Effector CD4-positive, alpha-beta T cell (primary cell): ENCODE results near the gene CCZ1B.
"Not testable (repeated sequence)": the region's sequence is repeated elsewhere in the genome, so short reads cannot be mapped to it uniquely, and the experiment has no call there.

Source experiments
- DNase-seq: peaks from one replicate; pipeline ENCODE4 v3.0.0-alpha.2; 2020

Gene CCZ1B

GRCh38 chr7:6830026-6830425, 4.0 kb upstream of the CCZ1B start:
- DNase-seq: not testable (repeated sequence)

DNA sequence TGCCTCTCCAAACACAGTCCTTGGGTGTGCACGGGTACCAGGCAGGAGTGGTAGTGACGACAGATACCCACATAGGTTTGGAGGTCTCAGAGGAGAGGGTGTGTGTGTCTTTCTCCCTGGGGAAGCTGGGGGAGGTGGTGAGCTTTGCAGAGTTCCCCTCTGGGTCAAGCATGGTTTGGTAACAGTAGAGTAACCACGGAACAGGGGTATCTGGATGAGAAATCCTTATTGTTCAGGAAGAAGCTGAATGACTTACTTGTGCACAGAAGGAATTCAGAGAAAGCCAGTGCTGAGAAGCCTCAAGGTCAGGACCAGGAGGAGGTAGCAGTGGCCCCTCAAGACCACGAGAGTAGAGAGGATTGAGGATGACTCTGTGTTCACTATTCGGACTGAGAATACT, 3.5 kb upstream of the CCZ1B start:
- DNase-seq: not testable (repeated sequence)

GRCh38 chr7:6827180-6827579, 1.1 kb upstream of the CCZ1B start:
- not testable (repeated sequence) for DNase-seq

- not testable (repeated sequence) for DNase-seq
Measured at GRCh38 chr7:6825236-6826125, 594 bp downstream of the CCZ1B start.

DNA sequence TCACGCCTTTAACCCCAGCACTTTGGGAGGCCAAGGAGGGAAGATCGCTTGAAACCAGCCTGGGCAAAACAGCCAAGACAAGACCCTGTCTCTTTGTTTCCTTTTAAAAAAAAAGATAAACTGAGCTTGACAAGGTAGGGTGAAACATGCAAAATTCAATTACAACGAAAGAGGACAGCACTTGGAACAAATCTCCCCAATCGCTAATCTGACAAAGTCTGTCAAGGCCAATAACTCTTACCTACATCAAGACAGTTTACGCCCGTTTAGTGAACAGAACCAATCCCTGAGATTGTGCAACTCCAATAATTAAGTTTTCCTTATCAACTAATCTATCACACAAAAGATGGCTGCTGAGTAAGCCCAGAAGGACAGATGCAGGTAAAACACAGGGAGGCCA, 4.5 kb downstream of the CCZ1B start:
- not testable (repeated sequence) for DNase-seq

GRCh38 chr7:6815470-6815869, 10.6 kb downstream of the CCZ1B start:
- not testable (repeated sequence) for DNase-seq

DNA sequence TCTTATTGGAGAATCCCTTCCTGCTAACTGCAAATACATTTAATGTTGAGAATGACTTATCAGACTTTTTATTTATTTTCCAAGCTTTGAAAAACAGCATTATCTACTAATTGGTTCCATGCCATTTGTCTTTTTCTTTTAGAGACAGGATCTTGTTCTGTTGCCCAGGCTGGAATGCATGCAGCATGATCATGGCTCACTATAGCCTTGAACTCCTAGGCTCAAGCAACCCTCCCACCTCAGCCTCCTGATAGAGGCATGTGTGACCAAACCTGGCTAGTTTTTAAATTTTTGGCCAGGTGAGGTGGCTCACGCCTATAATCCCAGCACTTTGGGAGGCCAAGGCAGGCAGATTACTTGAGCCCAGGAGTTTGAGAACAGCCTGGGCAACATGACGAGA, 13.1 kb downstream of the CCZ1B start:
- DNase-seq: not testable (repeated sequence)

DNA sequence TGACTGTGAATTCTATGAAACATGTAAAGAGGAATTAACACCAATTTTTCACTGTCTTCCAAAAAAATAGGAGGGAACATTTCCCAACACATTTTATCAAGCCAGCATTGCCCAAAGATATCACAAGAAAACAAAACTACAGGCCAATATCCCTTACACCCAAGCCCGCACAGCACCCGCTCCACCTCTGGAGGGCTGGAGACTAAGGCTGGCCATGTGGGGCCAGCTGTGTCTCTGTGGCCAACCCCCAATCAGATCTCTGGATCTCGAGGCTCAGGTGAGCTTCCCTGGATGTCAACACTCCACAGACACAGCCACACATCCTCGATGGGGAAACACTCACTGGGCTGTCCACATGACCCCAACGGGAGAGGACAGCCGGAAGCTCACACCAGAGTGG, 18.1 kb downstream of the CCZ1B start:
- DNase-seq: not testable (repeated sequence)

- not testable (repeated sequence) for DNase-seq
Measured at GRCh38 chr7:6807393-6807918, 18.6 kb downstream of the CCZ1B start.

DNA sequence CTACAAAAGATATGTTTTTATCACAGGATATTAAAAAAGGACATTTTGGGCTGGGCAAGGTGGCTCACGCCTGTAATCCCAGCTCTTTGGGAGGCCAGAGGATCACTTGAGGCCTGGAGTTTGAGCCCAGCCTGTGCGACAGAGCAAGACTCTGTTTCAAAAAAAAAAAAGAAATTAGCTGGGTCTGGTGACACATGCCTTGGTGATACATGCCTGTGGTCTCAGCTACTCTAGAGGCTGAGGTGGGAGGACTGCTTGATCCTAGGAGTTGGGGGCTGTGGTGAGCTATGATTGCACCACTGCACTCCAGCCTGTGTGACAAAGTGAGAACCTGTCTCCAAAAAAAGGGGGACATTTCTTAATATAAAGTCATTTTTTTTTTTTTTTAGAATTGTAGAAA, 25.7 kb downstream of the CCZ1B start:
- DNase-seq: not testable (repeated sequence)

DNA sequence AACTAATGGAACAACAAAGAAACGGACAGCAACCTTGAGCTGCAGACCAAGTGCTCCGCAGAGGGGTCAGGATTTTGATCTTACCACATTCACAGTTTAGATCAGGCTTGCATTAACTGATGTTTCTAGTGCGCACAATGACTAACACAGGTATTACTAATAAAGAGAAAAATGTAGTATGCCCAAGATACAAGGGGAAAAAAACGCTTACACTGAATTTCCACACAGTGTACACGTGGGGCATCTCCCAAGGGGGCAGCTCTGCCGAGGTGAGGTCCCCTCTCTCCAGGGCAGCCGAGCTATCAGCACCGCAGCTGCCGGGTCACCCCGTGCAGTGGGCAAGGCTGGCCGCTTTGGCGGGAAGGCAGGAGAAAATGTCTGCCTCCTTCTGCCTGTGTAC, 26.2 kb downstream of the CCZ1B start:
- not testable (repeated sequence) for DNase-seq

DNA sequence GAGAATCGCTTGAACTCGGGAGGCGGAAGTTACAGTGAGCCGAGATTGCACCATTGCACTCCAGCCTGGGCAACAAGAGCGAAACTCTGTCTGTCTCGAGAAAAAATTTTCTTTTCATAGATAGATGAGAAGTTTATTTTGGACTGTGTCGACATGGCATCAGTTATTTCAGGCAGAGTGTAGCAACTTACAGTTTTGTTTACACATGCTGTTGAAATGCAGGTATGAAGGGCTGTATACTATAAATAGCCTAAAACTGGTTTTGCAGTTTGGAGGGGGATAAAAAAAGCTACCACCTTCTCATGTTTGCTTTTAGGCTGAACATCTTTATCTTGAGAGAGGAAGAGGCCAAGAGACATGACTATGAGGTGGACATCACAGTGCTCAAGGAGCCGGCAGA, 28.0 kb downstream of the CCZ1B start:
- not testable (repeated sequence) for DNase-seq

DNA sequence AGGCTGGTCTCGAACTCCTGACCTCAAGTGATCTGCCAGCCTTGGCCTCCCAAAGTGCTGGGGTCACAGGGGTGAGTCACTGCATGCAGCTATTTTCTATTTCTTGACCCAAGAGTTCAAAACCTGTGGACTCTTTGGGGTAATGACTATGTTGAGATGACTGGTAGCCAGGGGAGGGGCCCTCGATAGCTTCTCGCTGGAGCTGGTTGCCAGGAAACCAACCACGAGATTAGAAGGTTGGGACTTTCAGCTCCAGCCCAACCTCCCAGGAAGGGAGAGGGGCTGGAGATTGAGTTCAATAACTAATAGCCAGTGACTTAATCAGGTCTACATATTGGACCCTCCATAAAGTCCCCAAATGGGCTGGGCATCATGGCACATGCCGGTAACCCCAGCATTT, 28.9 kb downstream of the CCZ1B start:
- not testable (repeated sequence) for DNase-seq

- not testable (repeated sequence) for DNase-seq
Measured at GRCh38 chr7:6794276-6794675, 31.8 kb downstream of the CCZ1B start.

GRCh38 chr7:6792113-6792872, 33.8 kb downstream of the CCZ1B start:
- DNase-seq: not testable (repeated sequence)

DNA sequence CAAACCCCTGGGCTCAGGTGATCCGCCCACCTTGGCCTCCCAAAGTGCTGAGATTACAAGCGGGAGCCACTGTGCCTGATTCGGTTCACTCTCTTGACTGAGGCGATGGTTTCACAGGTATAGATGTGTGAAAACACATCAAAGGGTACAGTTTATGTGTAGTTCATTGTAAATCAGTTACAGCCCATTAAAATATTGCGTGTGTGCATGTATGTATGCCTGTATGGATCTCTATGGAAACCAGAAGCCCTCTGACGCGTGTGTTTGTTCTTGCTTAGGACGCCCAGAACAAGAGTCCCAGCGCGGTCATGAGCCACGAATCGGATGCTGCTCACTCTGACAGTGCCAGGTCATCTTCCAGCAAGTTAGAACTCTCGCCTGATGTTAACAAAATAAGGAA, 36.7 kb downstream of the CCZ1B start:
- DNase-seq: not testable (repeated sequence)

DNA sequence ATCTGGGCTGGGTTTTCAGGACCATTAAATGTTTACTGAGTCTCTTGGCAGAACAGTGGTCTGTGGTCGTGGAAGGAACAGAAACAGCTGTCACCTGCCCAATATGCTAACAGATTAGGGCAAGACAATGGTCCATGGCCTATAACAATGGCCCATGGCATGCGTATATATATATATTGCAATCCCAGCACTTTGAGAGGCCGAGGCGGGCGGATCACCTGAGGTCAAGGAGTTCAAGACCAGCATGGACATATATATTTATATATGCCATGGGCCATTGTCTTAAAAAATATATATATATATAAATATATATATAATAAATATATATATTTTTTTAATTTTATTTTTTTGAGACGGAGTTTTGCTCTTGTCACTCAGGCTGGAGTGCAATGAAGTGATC, 44.5 kb downstream of the CCZ1B start:
- not testable (repeated sequence) for DNase-seq

GRCh38 chr7:6761186-6761585, 64.9 kb downstream of the CCZ1B start:
- DNase-seq: not testable (repeated sequence)

DNA sequence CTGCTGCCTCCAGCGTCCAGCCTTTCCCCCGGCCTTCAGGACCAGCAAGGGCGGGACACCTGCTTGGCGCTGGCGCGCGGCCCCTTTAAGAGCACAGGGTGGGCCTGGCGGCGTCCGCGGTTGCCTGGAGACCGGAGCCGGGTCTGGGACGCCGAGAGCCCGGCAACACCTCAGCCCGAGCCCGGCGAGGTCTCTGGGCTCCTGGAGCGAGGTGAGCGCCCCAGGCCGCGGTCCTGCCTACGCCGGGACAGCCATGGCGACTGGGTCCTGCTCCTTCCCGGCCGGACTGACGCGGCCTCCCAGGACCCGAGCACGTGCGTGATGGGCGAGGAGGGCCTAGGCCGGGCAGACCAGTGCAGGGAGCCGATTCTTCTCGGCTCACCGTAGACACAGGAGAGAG, 72.1 kb downstream of the CCZ1B start, which contains the start of gene RSPH10B2:
Gene RSPH10B2 (plus strand): TSS at position 140 of the 400 bp plus-strand sequence. CDS start 3,575 bp downstream, outside the sequence.
- not testable (repeated sequence) for DNase-seq

- DNase-seq: not testable (repeated sequence)
Measured at GRCh38 chr7:6750173-6750572, 75.9 kb downstream of the CCZ1B start.

- DNase-seq: not testable (repeated sequence)
Measured at GRCh38 chr7:6749335-6749734, 76.7 kb downstream of the CCZ1B start.
